K562 (cell line): ENCODE measurements around the gene FRK. TPM values are rescaled to one million over a fixed set of nuclear protein-coding genes. Genes with fewer than 3 reads are reported as not detected.

Source experiments
- ATAC-seq: fragments of 200-7000 bp; cut with Tn5 transposase; 3 replicates; pipeline ENCODE4 v1.9.1; 2020; ENCODE audit warnings: moderate library complexity
- BruUV-seq: library from RNA; stranded (reverse); fragments of 400-500 nt; replicated peaks from 2 replicates; lab custom pipeline; 2021; lab: Mats Ljungman, UMichigan
- CTCF ChIA-PET: fragments of 300-600 bp; formaldehyde crosslinking; extraction: SDS; loops from one replicate; lab custom pipeline; 2021; ENCODE audit warnings: low intra/inter-chr PET ratio; lab: Yijun Ruan, JAX
- POLR2A ChIA-PET: fragments of 300-600, 350-650 bp; sonication (Branson Sonifier 250); formaldehyde crosslinking; extraction: SDS; loops from one replicate; lab custom pipeline; 2021; ENCODE audit warnings: antibody characterized with exemption, inconsistent platforms; lab: Yijun Ruan, JAX
- DNase-seq, 4 experiments: peaks; one replicate each; pipeline versions ENCODE4 v3.0.0 to v3.0.0-alpha.2; 2011 to 2018; ENCODE audit warnings: low spot score in 3 of 4, mixed read lengths in 3 of 4; ENCODE audit errors: extremely low read depth in 1 of 4
- FAIRE-seq: peaks from 2 replicates; lab custom pipeline; 2011; peaks lifted over from hg19 to GRCh38; lab: Jason Lieb, UNC
- H2AFZ ChIP-seq: 2 replicates; pipeline ENCODE4 v1.6.0; 2011; ENCODE audit warnings: low read depth, low read length, control low read depth, inconsistent platforms
- H3K27ac ChIP-seq: fragments of 200-600 bp; 3 replicates; pipeline ENCODE4 v1.8.0; 2011; ENCODE audit warnings: low read depth, mild to moderate bottlenecking, control low read depth, inconsistent platforms, low read length, moderate library complexity, mixed read lengths; ENCODE audit errors: extremely low read depth
- H3K27me3 ChIP-seq, 2 experiments: fragments of 300-600 bp in 1 of 2; 2 replicates in 1 of 2; 3 replicates in 1 of 2; pipeline versions ENCODE4 v1.6.0 to v1.8.0; 2011; ENCODE audit warnings: inconsistent platforms in 2 of 2, low read length in 2 of 2, mild to moderate bottlenecking in 1 of 2, mixed read lengths in 1 of 2, moderate library complexity in 1 of 2; ENCODE audit not compliant: control insufficient read depth in 2 of 2, insufficient read depth in 2 of 2
- H3K36me3 ChIP-seq: fragments of 300-600 bp; 3 replicates; pipeline ENCODE4 v1.8.0; 2011; ENCODE audit warnings: mild to moderate bottlenecking, low read length, inconsistent platforms; ENCODE audit not compliant: control insufficient read depth, insufficient read depth
- H3K4me1 ChIP-seq, 2 experiments: fragments of 200-600 bp in 1 of 2; replicated peaks in 1 of 2; 2 replicates in 1 of 2; 3 replicates in 1 of 2; pipeline versions ENCODE4 v1.5.1 to v1.8.0; 2011; ENCODE audit warnings: inconsistent platforms in 2 of 2, low read length in 2 of 2, mild to moderate bottlenecking in 1 of 2, mixed read lengths in 1 of 2, moderate library complexity in 1 of 2; ENCODE audit not compliant: control insufficient read depth in 2 of 2, insufficient read depth in 2 of 2
- H3K4me2 ChIP-seq: 2 replicates; pipeline ENCODE4 v1.6.1; 2011; ENCODE audit warnings: low read length, control low read depth, inconsistent platforms, mixed read lengths; ENCODE audit not compliant: insufficient read depth
- H3K4me3 ChIP-seq: fragments of 200-600 bp; sonication (generic), shearing (Covaris generic); 2 replicates; pipeline ENCODE4 v1.5.1; 2016; ENCODE audit warnings: control low read depth, inconsistent platforms
- H3K79me2 ChIP-seq: fragments of 200-600 bp; 3 replicates; pipeline ENCODE4 v1.8.0; 2011; ENCODE audit warnings: low read length, inconsistent platforms; ENCODE audit not compliant: control insufficient read depth, insufficient read depth
- H3K9ac ChIP-seq, 2 experiments: 2 replicates each; pipeline versions ENCODE4 v1.6.0 to v1.6.1; 2011; ENCODE audit warnings: low read depth in 2 of 2, low read length in 2 of 2, control low read depth in 1 of 2, inconsistent platforms in 1 of 2, mild to moderate bottlenecking in 1 of 2, mixed read lengths in 1 of 2; ENCODE audit not compliant: insufficient read depth in 1 of 2
- H3K9me1 ChIP-seq: one replicate; pipeline ENCODE4 v1.6.0; 2011; ENCODE audit warnings: inconsistent platforms, mild to moderate bottlenecking, low read length, moderate library complexity; ENCODE audit not compliant: control insufficient read depth, insufficient read depth
- H3K9me3 ChIP-seq: replicated peaks from 2 replicates; pipeline ENCODE4 v1.5.1; 2011; ENCODE audit warnings: low read depth, low read length, inconsistent platforms; ENCODE audit not compliant: control insufficient read depth, insufficient read depth
- H4K20me1 ChIP-seq: replicated peaks from 2 replicates; pipeline ENCODE4 v1.6.1; 2011; ENCODE audit warnings: low read length, inconsistent platforms, mixed read lengths; ENCODE audit not compliant: control insufficient read depth, insufficient read depth
- CAMTA2 ChIP-seq: fragments of 250-450 bp; sonication (Bioruptor Pico); conservative IDR thresholded peaks from 2 replicates; pipeline ENCODE4 v1.5.1; 2022
- MEIS2 ChIP-seq: fragments of 450-650 bp; IDR thresholded peaks from 2 replicates; pipeline ENCODE4 v1.6.1; 2014; ENCODE audit warnings: mild to moderate bottlenecking; ENCODE audit not compliant: partially characterized antibody
- MTA3 ChIP-seq: fragments of 450-650 bp; formaldehyde crosslinking; IDR thresholded peaks from 2 replicates; pipeline ENCODE4 v1.6.1; 2017; ENCODE audit warnings: mild to moderate bottlenecking, borderline replicate concordance
- in situ Hi-C: fragments of 300-500 bp; cut with MboI; formaldehyde crosslinking; loops from 4 replicates; pipeline ENCODE4 v1.15.0; 2018; ENCODE audit warnings: inconsistent platforms, mixed read lengths
- intact Hi-C: fragments of 100-400 bp; cut with micrococcal nuclease; formaldehyde crosslinking; loops from 2 replicates; pipeline ENCODE4 v1.14.2; 2022
- polyA plus RNA-seq, 8 experiments: library from polyadenylated mRNA; depleted of rRNA in 4 of 8; stranded (reverse) in 5 of 8; unstranded in 3 of 8; fragments of >200 nt; fragmentation: Nextera tagmentation in 2 of 8; fragmentation: Illumina TruSeq in 1 of 8; extraction: Ambion mirVana in 2 of 8; extraction: Trizol in 1 of 8; gene quantifications; 2 replicates each; pipeline versions ENCODE4 v1.2.1 to v1.2.3, GENCODE V29; 2011 to 2014; ENCODE audit warnings: inconsistent platforms in 1 of 8, missing spikeins in 1 of 8
- total RNA-seq, 7 experiments: library from RNA; depleted of rRNA in 6 of 7; stranded (reverse); fragments of >200 nt in 6 of 7; fragmentation: Illumina TruSeq in 2 of 7; extraction: Trizol in 2 of 7; gene quantifications; 2 replicates each; pipeline versions ENCODE4 v1.2.1 to v1.2.3, GENCODE V29; 2011 to 2021; ENCODE audit warnings: low replicate concordance in 1 of 7
- TF ChIP-seq, protein P1 (sequence below): fragments of 450-650 bp; formaldehyde crosslinking; IDR thresholded peaks from 2 replicates; pipeline ENCODE4 v1.4.0; 2022; ENCODE audit warnings: missing genetic modification characterization

FRK gene
- total and polyA plus RNA-seq, 9 of the 15 experiments (the other 6 are each of a cell fraction or from before 2014, with no cell fraction given), result 0.01 to 0.29 (median 0.09) TPM

DNA sequence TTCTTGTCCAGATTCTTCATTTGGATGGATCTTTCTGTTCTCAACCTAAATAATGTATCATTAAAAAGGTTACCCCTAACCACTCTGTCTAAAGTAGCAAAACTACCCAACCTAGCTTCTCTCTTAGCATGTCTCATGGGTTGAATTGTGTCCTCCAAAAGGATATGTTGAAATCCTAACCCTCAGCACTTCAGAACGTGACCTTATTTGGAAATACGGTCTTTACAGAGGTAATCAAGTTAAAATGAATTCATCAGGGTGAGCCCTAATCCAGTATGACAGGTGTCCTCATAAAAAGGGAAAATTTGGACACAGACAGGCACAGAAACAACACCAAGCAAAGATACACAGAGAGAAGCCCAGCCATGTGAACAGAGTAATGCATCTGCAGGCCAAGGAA, 6.1 kb upstream of the FRK start (continued):
- TF ChIP-seq, protein P1, sequence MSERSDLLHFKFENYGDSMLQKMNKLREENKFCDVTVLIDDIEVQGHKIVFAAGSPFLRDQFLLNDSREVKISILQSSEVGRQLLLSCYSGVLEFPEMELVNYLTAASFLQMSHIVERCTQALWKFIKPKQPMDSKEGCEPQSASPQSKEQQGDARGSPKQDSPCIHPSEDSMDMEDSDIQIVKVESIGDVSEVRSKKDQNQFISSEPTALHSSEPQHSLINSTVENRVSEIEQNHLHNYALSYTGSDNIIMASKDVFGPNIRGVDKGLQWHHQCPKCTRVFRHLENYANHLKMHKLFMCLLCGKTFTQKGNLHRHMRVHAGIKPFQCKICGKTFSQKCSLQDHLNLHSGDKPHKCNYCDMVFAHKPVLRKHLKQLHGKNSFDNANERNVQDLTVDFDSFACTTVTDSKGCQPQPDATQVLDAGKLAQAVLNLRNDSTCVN, result no peak
- no peak for TF ChIP-seq MTA3

DNA sequence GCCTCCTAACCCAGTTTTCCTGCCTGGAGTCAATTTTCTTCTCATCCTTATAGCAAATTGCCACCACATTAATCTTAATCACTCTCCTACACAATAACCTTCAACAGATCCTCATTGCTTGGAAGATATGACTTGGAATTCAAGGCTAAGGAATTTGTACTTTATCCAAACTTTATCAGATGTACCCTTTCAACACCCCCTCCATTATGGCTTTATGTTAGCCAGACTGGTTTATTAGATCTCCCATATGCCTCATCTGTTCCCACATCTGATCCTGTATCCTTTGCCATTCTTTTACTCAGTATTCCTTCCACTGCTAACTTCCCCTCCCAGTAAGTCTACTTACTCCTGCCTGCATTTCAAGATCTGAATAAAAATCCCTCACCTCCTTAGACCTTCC, 4.0 kb upstream of the FRK start:
- Histone ChIP-seq H3K4me2 (no peak overlapping the region), H2AFZ (no peak overlapping the region)
- no TSS peak for BruUV-seq

More for the DNA sequence above, 4.0 kb upstream of the FRK start:
- H3K9me1 ChIP-seq, result no peaks in the 10 kb centered on the region
- no peaks in the 10 kb centered on the region for H3K27me3 ChIP-seq
- no peaks in the 10 kb centered on the region for H3K9me3 ChIP-seq
- DNase-seq, result no peak
- H3K79me2 ChIP-seq, result no peaks in the 10 kb centered on the region
- no peak overlapping the region for H3K4me3 ChIP-seq
- TF ChIP-seq MEIS2 (no peak), CAMTA2 (CRISPR knock-in tag) (no peak)
- H3K4me1 ChIP-seq, result peaks cover 3 to 5% of the 10 kb centered on the region in 2 experiments; a peak in 3 of 5 replicates
- intact Hi-C loops, result loop anchor here (5.0 kb wide), 1 partner anchor 33 kb away; no protein-coding TSS in a partner anchor
- ChIA-PET CTCF (no interaction called here), POLR2A (no interaction called here)
- no peak overlapping the region for H3K27ac ChIP-seq
- H3K9ac ChIP-seq, result no peak overlapping the region
- no peak for FAIRE-seq
- in situ Hi-C loops, result no loop called here
- no peak for ATAC-seq
- no peaks in the 10 kb centered on the region for H4K20me1 ChIP-seq
- H3K36me3 ChIP-seq, result no peaks in the 10 kb centered on the region
